NCI-H2107 treated with DMSO at 0.1 percent for 48 hours (cell line): ENCODE measurements around the gene PASD1.

Experiments used
- DNase-seq: peaks from one replicate; lab custom pipeline; 2025; ENCODE audit not compliant: unreplicated experiment; lab: John Stamatoyannopoulos, UW

PASD1 gene

GRCh38 chrX:151700581-151700980, 137.1 kb downstream of the PASD1 start:
- DNase-seq, result no peak

- no peak for DNase-seq
Observed at GRCh38 chrX:151701071-151701470, 137.6 kb downstream of the PASD1 start.

- DNase-seq, result no peak
Observed at GRCh38 chrX:151701531-151701930, 138.1 kb downstream of the PASD1 start.

GRCh38 chrX:151702026-151702714, 138.7 kb downstream of the PASD1 start:
- DNase-seq, result no peak

- DNase-seq, result no peak
Observed at GRCh38 chrX:151702741-151703340, 139.4 kb downstream of the PASD1 start.

GRCh38 chrX:151703487-151703886, 140.0 kb downstream of the PASD1 start:
- DNase-seq, result peak; percentile 48

- peak; percentile 35 for DNase-seq
Observed at GRCh38 chrX:151704041-151704663, 140.7 kb downstream of the PASD1 start.

- DNase-seq, result no peak
Observed at GRCh38 chrX:151708821-151709220, 145.3 kb downstream of the PASD1 start.

GRCh38 chrX:151710457-151710856, 147.0 kb downstream of the PASD1 start:
- no peak for DNase-seq

- no peak for DNase-seq
Observed at GRCh38 chrX:151711154-151711553, 147.7 kb downstream of the PASD1 start.

GRCh38 chrX:151711787-151712186, 148.3 kb downstream of the PASD1 start:
- peak; percentile 60 for DNase-seq

- DNase-seq, result no peak
Observed at GRCh38 chrX:151712253-151712652, 148.8 kb downstream of the PASD1 start.

- DNase-seq, result no peak
Observed at GRCh38 chrX:151713849-151714248, 150.4 kb downstream of the PASD1 start.

- no peak for DNase-seq
Observed at GRCh38 chrX:151714362-151714761, 150.9 kb downstream of the PASD1 start.

- no peak for DNase-seq
Observed at GRCh38 chrX:151715752-151716151, 152.3 kb downstream of the PASD1 start, which contains the start of gene FATE1. Gene FATE1, plus strand, starts transcription at chrX:151716035. Its CDS starts 85 bp downstream, at chrX:151716120.

- DNase-seq, result no peak
Observed at GRCh38 chrX:151722241-151722846, 158.9 kb downstream of the PASD1 start.

GRCh38 chrX:151723156-151723760, 159.8 kb downstream of the PASD1 start:
- no peak for DNase-seq

GRCh38 chrX:151724563-151725337, 161.3 kb downstream of the PASD1 start:
- DNase-seq, result no peak

- DNase-seq, result no peak
Observed at GRCh38 chrX:151725338-151725614, 161.8 kb downstream of the PASD1 start.
